Measurements from ENCODE around the gene MEAK7.

- TF ChIP-seq REST (IDR thresholded peaks at IDR 0.05; ENCODE audit: insufficient read depth in 1 of 2, low read depth in 2 of 2, low read length in 2 of 2) (peak in 1 of 2 experiments; percentile 41; a peak in 1 of 4 replicates), POLR2AphosphoS5 (IDR thresholded peaks at IDR 0.05; ENCODE audit: low read depth, low read length) (no peak), SIN3A (IDR thresholded peaks at IDR 0.05; ENCODE audit: borderline replicate concordance, insufficient read depth, low read length) (no peak), TAF1 (IDR thresholded peaks at IDR 0.05; ENCODE audit: borderline replicate concordance, insufficient read depth, low read length) (no peak)
Observed at GRCh38 chr16:84482001-84482891, 22.2 kb downstream of the MEAK7 start.

Measured in PFSK-1 (cell line).